NCI-H2107 (cell line): ENCODE measurements around the gene RNF126.
"Not testable (repeated sequence)": the region's sequence is repeated elsewhere in the genome, so short reads cannot be mapped to it uniquely, and the experiment has no call there.

Experiments used
- DNase-seq: peaks from one replicate; lab custom pipeline; 2025; lab: John Stamatoyannopoulos, UW

RNF126 gene

DNA sequence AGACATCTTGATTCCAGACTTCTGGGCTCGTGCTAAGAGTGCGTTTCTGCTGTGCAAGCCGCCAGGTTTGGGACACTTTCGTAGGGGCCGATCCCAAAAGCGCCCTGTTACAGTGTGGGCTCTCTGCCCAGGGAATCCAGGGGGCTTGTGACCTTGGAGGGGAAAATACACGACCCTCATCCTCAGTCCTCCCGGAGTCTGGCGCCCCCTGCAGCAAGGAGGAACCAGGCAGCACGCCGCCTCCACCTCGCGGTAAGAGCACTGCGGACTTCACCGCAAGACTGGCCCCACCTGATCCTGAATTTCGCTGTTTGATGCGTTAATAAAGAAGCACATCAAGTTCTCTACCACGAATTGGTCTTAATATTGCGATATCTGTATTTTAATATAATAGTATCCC, 34.8 kb downstream of the RNF126 start:
- DNase-seq, result no peak

DNA sequence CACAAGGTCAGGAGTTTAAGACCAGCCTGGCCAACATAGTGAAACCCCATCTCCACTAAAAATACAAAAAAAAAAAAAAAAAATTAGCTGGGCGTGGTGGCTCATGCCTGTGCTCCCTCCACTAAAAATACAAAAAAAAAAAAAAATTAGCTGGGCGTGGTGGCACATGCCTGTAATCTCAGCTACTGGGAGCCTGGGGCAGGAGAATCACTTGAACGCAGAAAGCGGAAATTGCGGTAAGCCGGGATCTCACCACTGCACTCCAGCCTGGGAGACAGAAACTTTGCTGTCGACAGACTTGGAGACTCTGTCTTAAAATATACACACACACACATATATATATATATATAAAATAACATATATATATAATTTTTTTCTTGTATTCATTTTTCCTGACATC, 36.4 kb downstream of the RNF126 start:
- not testable (repeated sequence) for DNase-seq

DNA sequence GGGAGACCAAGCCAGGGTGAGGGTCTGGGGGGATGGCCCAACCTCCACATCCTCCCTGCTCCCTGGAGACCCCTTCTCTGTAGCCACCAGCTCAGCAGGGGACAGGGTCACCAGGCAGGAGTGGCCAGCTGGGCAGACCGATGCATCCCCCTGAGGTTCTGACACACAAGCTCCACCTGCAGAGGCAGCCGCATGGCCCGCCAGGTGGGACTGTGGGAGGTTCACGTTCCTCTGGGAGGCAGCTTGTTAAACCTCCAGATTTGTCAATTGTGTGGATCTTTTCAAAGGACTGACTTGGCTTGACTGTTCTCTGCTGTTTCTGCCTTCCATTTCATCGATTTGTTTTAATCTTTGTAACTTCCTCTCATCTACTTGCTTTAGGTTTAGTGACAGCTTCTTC, 37.8 kb downstream of the RNF126 start:
- no peak for DNase-seq

DNA sequence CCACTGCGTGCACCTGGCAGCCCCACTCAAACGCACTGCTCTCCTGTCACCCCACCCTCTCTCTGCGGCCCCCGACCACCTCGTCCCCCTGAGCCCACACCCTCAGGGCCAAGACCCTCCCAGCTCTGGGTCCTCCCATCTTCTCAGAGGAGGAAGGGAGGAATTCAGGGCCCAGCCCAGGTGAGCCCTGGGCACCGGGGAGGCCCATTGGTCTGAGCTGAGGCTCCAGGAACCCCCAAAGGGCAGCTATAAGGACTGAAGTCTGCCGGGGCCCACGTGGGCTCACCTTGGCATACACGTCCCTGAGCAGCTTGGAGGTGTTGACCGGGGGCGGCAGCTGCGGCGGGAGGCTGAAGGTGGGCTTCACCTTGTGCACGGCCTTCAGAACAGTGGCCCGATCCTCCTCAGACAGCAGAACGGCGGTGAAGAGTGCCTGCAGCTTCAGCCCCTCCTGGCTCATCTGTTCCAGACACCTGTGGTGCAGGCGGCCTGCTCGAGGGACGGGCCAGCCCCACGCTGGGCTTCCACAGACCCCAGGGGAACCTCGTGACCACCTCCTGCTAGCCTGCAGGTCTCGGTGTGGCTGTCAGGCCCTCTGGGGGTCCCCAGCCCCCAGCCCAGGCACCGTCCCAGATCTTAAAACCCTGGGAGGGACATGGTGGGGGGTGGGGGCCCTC, 38.4 kb downstream of the RNF126 start:
- DNase-seq, result no peak

DNA sequence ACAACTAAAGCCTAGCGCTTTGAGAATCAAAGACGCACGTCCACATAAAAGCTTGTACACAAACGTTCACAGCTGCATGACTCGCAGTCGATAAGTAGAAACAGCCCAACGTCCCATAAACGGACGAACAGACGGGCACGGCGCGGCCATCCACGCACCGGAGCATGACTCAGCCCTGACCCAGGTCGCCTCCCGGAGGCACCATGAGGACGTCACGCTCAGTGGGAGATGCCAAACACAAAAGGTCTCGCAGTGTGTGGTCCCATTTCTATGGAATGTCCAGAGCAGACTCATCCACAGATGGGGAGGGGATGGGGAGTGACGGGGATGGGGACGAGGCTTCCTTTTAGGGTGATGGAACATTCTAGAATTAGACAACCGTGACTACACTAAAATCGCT, 39.0 kb downstream of the RNF126 start:
- DNase-seq, result no peak

DNA sequence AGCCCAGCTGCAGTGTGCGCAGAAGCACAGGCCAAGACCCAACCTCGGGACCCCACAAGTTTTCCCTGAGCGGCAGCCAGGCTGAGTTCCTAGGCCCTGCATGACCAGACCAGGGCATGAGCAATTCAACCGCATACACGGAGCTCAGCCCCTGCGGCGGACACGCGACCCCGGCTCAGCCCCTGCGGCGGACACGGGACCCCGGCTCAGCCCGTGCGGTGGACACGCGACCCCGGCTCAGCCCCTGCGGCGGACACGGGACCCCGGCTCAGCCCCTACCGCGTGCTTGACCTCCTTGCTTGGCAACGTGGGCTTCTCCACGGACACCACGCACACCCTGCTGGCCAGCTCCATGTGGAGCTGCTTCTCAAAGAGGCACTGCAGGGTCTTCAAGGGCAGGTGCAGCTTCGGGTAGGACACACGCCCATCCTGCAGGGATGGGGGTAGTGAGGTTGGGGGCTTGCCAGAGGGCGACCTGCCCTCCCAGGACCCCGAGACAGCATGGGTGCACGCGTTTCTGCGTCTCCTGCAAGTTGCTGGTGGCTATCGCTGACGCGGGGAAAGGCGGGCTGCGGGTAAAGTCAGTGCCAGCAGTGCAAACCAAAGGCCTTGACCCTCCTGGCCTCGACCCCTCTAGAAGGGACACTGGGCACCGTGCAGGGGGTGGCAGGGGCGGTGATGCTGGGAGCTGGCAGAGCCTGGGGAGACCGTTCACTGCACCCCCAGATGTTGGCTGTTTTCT, 39.7 kb downstream of the RNF126 start:
- DNase-seq, result no peak

DNA sequence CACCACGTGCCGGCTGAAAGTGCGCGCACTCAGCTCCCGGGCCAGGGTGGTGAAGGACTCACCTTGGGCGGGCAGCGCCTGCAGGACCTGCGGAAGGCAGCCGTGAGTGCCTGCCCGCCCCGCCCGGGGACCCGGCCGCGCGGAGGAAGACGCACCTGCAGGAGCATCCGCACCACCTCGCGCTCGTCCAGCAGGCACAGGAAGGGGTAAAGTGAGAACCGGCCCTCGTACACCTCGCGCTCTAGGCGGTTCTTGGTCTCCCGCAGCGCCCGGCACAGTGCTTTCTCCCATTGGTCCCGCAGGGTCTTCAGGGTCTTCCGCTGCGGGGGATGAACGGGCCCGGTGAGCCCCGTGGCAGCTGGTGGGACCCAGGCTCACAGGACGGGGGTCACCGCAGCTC, 40.3 kb downstream of the RNF126 start:
- DNase-seq, result no peak

DNA sequence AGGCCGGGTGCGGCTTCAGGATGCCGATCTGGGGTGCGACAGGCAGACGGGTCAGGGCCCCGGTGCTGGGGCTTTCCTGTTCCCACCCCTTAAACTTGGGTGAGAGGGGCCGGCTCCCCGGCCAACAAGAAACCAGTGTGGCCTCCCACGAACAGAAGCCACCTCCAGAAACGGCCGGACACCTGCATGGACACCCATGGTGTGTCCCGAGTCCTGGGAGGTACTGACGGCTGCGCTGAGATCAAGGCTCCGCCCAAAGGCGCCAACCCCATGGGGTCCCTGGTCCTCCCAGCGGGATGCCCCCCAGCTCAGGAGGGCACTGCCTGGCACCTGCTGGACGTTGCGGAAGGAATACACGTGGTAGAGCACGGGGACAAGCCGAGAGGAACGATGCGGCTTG, 41.2 kb downstream of the RNF126 start:
- DNase-seq, result no peak

DNA sequence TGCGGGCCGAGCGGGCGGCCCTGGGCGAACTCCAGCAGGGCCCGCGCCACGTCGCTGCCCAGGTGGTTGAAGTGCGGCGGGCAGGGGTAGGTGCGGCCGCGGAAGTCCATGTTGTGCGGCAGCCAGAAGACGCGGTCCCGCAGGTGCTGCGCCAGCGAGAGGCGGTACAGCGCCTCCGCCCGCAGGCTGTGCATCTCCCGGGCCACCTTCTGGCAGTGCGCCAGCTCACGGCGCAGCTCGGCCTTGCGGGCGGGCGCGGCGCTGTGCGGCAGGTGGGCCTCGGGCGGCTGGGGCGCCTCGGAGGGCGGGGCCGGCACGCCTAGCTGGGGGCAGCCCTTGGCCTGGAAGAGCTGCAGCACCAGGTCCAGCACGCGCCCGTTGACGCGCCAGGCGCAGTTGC, 41.8 kb downstream of the RNF126 start:
- DNase-seq, result not testable (repeated sequence)

DNA sequence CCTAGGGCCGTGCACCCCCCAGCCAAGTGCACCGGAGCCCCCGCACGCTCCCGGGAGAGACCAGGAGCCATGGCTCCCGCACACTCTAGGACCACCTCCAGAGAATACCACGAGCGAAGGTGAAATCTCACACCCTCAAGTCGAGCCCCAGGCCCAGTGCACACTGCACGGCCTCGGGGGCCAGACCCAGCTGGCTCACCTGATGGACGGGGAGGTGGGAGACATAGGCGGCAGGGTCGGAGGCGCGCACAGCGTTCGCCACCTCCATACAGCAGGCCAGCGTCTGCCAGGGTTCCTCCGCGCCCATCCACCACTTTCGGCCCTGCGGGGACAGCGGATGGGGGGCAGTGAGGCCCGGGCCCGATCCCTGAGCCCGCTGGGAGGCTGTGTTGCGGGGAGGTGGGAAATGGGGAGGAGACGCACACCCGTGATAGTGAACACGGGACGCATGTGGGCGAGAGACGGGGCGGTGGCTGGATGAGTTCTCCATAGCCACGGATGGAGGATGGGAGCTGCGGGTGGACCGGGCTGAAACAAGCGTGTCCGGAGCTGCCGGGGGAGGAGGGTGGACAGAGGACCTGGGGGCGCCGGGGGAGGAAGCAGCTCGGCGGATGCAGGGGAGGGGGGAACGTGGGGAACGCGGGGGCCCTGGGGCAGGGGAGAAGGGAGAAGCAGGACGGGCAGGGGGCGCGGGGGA, 42.7 kb downstream of the RNF126 start:
- DNase-seq, result no peak

DNA sequence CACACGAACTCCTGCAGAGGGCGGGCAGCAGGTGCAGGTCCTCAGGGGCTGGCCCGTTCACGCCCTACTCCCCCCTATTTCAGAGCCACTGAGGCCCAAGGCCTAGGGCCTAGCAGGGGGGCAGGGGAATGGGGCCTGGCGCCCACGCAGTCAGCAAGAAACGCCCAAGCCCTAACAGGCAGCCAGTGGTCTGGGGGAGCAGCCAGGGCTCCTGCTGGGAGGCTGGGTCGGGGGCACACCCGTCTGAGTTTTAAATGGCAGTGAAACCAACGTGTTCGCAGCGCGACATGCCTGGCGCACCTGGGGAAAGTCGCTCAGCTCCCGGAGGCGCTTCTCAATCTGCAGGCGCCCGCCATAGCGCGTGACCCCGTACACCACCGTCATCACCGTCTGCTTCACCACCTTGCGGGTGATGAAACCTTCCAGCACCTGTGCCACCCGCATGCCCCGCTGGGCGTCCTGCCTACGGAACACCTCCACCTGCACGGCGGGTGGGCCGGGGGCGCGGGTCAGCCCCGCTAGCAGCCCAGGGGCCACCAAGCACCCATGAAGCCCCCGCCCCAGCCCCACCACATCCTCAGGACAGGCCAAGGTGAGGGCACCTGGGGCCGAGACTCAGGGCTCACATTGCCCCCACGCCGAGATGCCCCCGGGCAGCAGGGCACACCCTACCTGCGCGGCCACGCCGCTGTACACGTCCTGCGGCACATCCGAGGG, 43.6 kb downstream of the RNF126 start:
- DNase-seq, result no peak

DNA sequence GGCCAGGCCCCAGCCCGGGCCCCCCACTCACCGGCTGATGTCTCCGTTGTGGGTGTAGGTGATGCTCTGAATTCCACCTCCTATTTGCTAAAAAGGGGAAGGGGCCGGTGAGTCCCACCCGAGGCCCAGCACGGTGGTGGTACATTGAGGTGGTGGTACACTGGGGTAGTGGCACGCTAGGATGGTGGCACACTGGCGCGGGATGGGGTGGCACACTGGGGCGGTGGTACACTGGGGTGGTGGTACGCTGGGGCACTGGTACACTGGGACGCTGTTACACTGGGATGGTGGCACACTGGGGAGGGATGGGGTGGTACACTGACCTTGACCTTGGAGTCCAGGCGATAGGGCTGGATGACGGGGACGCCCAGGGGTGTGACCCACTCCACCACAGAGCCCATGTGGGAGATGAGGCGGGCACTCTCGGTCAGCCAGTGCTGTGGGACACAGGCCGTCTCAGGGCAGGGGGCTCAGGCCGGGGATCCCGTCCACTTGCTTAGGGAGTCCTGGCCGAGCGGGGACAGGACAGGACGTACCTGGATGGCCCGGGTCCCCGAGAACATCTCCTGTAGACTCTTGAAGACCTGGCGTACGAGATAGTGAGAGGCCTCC, 44.2 kb downstream of the RNF126 start:
- no peak for DNase-seq

DNA sequence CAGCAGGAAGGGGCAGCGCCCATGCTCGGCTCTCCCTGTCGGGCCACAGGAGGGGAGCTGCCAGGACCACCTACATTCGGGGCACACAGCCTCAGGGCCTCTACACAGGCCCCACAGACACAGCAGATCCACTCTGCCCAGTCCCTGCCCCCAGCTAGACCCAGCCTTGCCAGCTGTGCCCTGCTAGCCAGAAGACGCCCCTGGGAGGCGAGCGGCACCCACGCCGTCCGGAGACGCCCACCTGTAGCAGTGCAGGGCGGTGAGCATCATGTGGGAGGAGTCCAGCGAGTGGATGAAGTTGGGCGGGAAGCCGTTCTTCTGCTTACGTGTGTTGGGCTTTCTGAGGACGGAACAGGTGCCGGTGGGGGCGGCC, 44.8 kb downstream of the RNF126 start:
- DNase-seq, result no peak

DNA sequence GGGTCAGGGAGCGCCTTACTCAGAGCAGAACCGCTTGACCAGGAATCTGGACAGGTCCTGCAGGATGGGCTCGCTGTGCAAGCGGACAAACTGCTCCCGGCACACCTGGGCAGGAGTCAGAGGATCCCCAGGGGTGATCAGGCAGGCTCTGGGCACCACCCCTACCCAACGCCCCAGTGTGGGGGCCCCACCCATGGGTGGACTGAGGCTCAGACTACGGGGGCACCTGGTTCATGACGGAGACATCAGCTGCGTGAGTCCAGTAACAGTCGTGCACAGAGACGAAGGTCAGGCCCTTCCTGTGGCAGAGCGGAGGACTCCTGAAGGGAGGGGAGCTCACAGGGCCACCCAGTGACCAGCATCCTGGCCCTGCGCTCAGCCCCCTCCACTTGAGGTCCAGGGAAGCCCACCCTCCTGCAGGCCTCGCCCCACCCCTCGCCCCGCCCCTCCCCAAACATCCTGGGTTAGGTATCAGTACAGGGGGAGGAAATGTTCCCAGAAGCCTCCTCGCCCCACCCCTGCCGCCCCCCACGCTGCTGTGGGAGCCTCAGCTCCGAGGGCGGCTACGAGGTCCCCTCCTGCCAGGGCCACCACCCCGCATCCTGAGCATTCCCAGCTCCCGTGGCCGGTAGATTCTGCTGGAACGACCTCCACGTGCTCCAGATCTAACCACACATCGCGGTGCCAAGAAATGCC, 45.3 kb downstream of the RNF126 start:
- DNase-seq, result no peak

DNA sequence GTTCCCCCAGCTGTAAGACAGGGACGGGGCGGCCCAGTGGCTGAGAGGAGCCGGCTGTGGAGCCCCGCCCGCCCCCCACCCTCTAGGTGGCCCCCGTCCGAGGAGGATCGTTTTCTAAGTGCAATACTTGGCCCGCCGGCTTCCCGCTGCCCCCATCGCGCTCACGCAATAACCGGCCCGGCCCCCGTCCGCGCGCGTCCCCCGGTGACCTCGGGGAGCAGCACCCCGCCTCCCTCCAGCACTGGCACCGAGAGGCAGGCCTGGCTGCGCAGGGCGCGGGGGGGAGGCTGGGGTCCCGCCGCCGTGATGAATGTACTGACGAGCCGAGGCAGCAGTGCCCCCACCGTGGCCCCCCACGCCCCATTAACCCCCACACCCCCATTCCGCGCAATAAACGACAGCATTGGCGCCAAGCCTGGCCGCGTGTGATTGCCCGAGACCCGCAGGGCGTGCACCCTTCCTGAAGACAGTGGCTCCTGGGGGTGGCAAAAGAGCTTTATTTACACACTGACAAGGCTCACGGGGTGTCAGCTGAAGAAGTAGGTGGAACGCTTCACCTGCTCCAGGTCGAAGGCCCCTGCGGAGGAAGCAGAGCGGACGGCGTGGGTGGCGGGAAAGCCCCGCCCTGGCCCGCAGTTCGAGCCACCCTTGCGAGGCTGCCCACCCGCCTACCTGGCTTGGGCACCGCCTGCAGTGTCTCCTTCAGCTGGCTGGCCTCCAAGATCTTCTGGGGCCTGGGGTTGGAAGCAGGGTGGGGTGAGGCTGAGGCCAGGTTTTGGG, 46.1 kb downstream of the RNF126 start:
- no peak for DNase-seq

DNA sequence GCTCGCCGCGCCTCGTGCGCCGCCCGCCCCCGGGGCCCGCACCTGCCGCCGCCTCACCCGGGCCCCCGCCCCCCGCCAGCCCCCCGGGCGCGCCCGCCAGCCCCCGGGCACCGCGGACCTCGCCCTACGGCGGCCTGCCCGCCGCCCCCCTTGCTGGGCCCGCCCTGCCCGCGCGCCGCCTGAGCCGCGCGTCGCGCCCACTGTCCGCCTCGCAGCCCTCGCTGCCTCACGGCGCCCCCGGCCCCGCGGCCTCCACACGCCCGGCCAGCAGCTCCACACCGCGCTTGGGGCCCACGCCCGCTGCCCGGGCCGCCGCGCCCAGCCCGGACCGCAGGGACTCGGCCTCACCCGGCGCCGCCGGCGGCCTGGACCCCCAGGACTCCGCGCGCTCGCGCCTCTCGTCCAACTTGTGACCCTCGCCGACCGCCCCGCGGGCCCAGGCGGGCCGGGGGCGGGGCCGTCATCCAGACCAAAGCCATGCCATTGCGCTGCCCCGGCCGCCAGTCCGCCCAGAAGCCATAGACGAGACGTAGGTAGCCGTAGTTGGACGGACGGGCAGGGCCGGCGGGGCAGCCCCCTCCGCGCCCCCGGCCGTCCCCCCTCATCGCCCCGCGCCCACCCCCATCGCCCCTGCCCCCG, 46.8 kb downstream of the RNF126 start:
- DNase-seq, result no peak

DNA sequence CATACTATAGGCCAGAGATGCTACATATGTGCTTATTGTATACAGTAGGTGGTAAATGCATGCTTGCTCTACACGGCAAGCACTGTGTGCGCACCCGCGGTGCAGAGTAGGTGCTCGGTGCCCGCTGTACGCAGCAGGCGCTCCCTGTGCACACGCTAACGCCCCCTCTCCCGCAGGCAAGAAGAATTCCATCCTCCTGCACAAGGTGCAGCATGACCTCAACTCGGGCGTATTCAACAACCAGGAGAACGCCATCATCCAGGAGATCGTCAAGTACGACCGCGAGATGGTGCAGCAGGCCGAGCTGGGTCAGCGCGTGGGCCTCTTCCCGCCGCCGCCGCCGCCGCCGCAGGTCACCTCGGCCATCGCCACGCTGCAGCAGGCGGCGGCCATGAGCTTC, 47.4 kb downstream of the RNF126 start:
- no peak for DNase-seq

DNA sequence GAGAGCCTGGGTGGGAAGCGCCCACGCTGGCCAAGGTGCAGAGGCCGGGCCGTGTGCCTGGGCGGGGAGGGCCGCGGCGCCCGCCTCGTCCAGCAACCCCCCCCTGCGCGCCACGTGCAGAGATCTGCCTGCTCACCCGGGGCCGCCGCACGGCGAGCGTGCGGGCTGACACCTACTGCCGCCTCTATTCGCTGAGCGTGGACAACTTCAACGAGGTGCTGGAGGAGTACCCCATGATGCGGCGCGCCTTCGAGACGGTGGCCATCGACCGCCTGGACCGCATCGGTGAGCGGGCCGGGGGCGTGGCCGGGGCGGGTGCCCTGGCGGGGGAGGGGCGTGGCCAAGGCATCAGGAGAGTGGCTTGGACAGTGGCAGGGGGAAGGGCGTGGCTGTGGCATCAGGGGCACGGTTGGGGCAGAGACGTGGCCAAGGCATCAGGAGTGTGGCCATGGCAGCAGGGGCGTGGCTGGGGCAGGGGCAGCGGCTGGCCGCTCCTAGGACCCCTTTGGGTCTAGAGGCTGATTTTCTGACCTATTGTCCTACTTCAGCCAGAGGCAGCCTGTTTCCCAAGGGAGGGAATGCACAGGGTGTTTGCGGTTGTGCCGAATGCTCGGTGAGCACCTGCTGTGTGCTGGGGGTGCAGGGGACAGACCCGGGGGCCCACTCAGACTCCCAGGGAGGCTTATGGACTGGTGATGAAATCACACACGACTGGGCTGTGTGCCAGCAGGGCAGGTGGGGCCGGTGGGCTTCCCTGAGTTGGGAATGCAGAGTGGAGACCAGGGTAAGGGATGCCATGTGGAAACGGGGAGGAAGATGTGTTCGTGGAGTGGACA, 49.1 kb downstream of the RNF126 start:
- no peak for DNase-seq

DNA sequence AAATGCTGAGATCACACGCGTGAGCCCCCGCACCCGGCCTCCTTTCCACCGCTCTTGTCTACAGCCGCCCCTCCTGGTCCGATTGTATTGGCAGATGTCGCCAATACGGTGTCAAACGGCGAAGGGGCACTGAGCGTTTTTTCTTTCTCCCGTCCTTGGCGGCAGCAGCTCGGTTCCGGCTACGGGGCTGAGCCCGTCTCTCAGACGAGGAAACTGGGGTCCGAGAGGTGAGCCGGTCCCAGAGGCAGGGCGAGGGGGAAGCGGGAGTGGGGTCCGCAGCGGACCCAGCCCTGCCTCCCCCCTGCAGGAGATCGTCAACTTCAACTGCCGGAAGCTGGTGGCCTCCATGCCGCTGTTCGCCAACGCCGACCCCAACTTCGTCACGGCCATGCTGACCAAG, 50.1 kb downstream of the RNF126 start:
- DNase-seq, result no peak
